ENCODE data around the gene ASXL1.
"Not testable (repeated sequence)": the region's sequence is repeated elsewhere in the genome, so short reads cannot be mapped to it uniquely, and the experiment has no call there.

Gene ASXL1

GRCh38 chr20:32337937-32338661 is 20.0 kb upstream of the ASXL1 start:
- no peak for DNase-seq (ENCODE audit: low read depth)

- no peak for DNase-seq (ENCODE audit: low read depth)
Observed at GRCh38 chr20:32338665-32339064, 19.5 kb upstream of the ASXL1 start.

- no peak for DNase-seq (ENCODE audit: low read depth)
Observed at GRCh38 chr20:32339116-32339515, 19.0 kb upstream of the ASXL1 start.

- DNase-seq (ENCODE audit: low read depth): not testable (repeated sequence)
Observed at GRCh38 chr20:32341053-32341452, 17.1 kb upstream of the ASXL1 start.

GRCh38 chr20:32343439-32343838 is 14.7 kb upstream of the ASXL1 start:
- no peak for DNase-seq (ENCODE audit: low read depth)

GRCh38 chr20:32344835-32345506 is 13.2 kb upstream of the ASXL1 start:
- DNase-seq (ENCODE audit: low read depth): no peak

- no peak for DNase-seq (ENCODE audit: low read depth)
Observed at GRCh38 chr20:32348207-32348606, 9.9 kb upstream of the ASXL1 start.

GRCh38 chr20:32350421-32350820 is 7.7 kb upstream of the ASXL1 start:
- no peak for DNase-seq (ENCODE audit: low read depth)

GRCh38 chr20:32352121-32352720 is 5.9 kb upstream of the ASXL1 start:
- no peak for DNase-seq (ENCODE audit: low read depth)

- DNase-seq (ENCODE audit: low read depth): no peak
Observed at GRCh38 chr20:32353848-32354496, 4.2 kb upstream of the ASXL1 start.

GRCh38 chr20:32354592-32355416 is 3.3 kb upstream of the ASXL1 start:
- no peak for DNase-seq (ENCODE audit: low read depth)

- DNase-seq (ENCODE audit: low read depth): no peak
Observed at GRCh38 chr20:32355417-32355841, 2.7 kb upstream of the ASXL1 start.

- DNase-seq (ENCODE audit: low read depth): not testable (repeated sequence)
Observed at GRCh38 chr20:32355907-32356621, 2.1 kb upstream of the ASXL1 start.

- DNase-seq (ENCODE audit: low read depth): no peak
Observed at GRCh38 chr20:32356622-32357374, 1.3 kb upstream of the ASXL1 start.

GRCh38 chr20:32357375-32357868 is 709 bp upstream of the ASXL1 start:
- DNase-seq (ENCODE audit: low read depth): no peak

- no peak for DNase-seq (ENCODE audit: low read depth)
Observed at GRCh38 chr20:32358632-32358882, 426 bp downstream of the ASXL1 start.

- DNase-seq (ENCODE audit: low read depth): peak; percentile 69
Observed at GRCh38 chr20:32358883-32359632, 927 bp downstream of the ASXL1 start.

GRCh38 chr20:32359633-32360332 is 1.7 kb downstream of the ASXL1 start:
- no peak for DNase-seq (ENCODE audit: low read depth)

- no peak for DNase-seq (ENCODE audit: low read depth)
Observed at GRCh38 chr20:32360333-32360634, 2.2 kb downstream of the ASXL1 start.

Data from stimulated activated CD4-positive, alpha-beta T cell treated with anti-CD3 and anti-CD28 coated beads, Interleukin-2, amount 100 ng/mL, for 4 hours (primary cell).